ENCODE results near the gene DAB1. TPM values are rescaled to one million over a fixed set of nuclear protein-coding genes. Genes with fewer than 3 reads are reported as not detected.

DAB1 gene
- total and polyA plus RNA-seq, 2 of the 8 experiments (the other 6 are each of a cell fraction or from before 2014, with no cell fraction given), result 4.4 to 11.8 TPM

GRCh38 chr1:57179001-57179400 is 244.9 kb downstream of the DAB1 start:
- POLR2A ChIA-PET (ENCODE audit: partially characterized antibody), result no interaction called here
- peaks cover 0 to 4% (median 1%) of the 10 kb centered on the region in 4 experiments; a peak in 2 of 7 replicates for H3K4me1 ChIP-seq (replicated peaks in 1 of 4; ENCODE audit: control insufficient read depth in 3 of 4, insufficient read depth in 4 of 4, low read length in 3 of 4)
- no peak overlapping the region for H2BK15ac ChIP-seq (ENCODE audit: low read length)
- no peak overlapping the region for H3K23ac ChIP-seq (ENCODE audit: insufficient read length)
- no peak overlapping the region for H3K56ac ChIP-seq (replicated peaks; ENCODE audit: insufficient read length, low read depth, low read length)
- no peak overlapping the region for H2BK5ac ChIP-seq (ENCODE audit: low read depth, low read length)
- H2BK12ac ChIP-seq (ENCODE audit: low read depth, low read length), result no peak overlapping the region
- no peak overlapping the region for H3K4ac ChIP-seq (replicated peaks; ENCODE audit: insufficient read length, low read depth, low read length)
- H3K9ac ChIP-seq (replicated peaks in 1 of 4; ENCODE audit: extremely low read depth in 1 of 4, low read depth in 3 of 4, low read length in 3 of 4), result no peak overlapping the region
- H4K5ac ChIP-seq (ENCODE audit: insufficient read length, low read depth, low read length), result no peak overlapping the region
- H4K20me1 ChIP-seq (replicated peaks in 1 of 2; ENCODE audit: control insufficient read depth in 1 of 2, insufficient read depth in 2 of 2, low read length in 2 of 2), result no peaks in the 10 kb centered on the region
- no peak for FAIRE-seq
- no peak overlapping the region for H3K4me3 ChIP-seq (ENCODE audit: extremely low read depth in 1 of 4, insufficient read depth in 2 of 4, low read depth in 3 of 4, low read length in 4 of 4)
- no peak overlapping the region for H3K4me2 ChIP-seq (ENCODE audit: insufficient read depth in 1 of 2, low read depth in 2 of 2, low read length in 2 of 2)
- H3K79me2 ChIP-seq (ENCODE audit: control insufficient read depth in 1 of 2, insufficient read depth in 2 of 2, low read length in 2 of 2), result no peaks in the 10 kb centered on the region
- no peak for TF ChIP-seq PHF8 (conservative IDR thresholded peaks at IDR 0.05; ENCODE audit: low read depth, low read length)
- no peak for TF ChIP-seq SIX5 (IDR thresholded peaks at IDR 0.05; ENCODE audit: low read depth, low read length)
- TF ChIP-seq CBX8 (IDR thresholded peaks at IDR 0.05; ENCODE audit: borderline replicate concordance, low read depth, low read length), result no peak
- no peak for TF ChIP-seq TCF12 (IDR thresholded peaks at IDR 0.05; ENCODE audit: low read depth, low read length)
- TF ChIP-seq SIRT6 (IDR thresholded peaks at IDR 0.05; ENCODE audit: low read length), result no peak
- TF ChIP-seq RNF2 (IDR thresholded peaks at IDR 0.05; ENCODE audit: borderline replicate concordance, low read depth, low read length, missing control alignments, poor library complexity, severe bottlenecking), result no peak
- no peak for TF ChIP-seq NANOG (IDR thresholded peaks at IDR 0.05; ENCODE audit: insufficient read depth, low read depth, low read length, poor library complexity, severe bottlenecking)
- no peak for DNase-seq (ENCODE audit: low read depth in 1 of 2, low spot score in 2 of 2)
- H2BK20ac ChIP-seq (ENCODE audit: low read length), result no peak overlapping the region
- H2AFZ ChIP-seq (ENCODE audit: low read length), result no peak overlapping the region
- H4K8ac ChIP-seq (ENCODE audit: extremely low read depth, insufficient read depth, low read length), result no peak overlapping the region
- H3K23me2 ChIP-seq (ENCODE audit: low read depth, low read length), result no peaks in the 10 kb centered on the region
- H2BK120ac ChIP-seq (replicated peaks; ENCODE audit: low read depth, low read length), result no peak overlapping the region
- no peaks in the 10 kb centered on the region for H3K9me3 ChIP-seq (ENCODE audit: insufficient read depth in 2 of 2, low read depth in 1 of 2, low read length in 1 of 2)
- WGBS, 2 experiments (ENCODE audit: extremely low coverage in 1 of 2, insufficient coverage in 1 of 2, insufficient read length in 1 of 2, insufficient replicate concordance in 2 of 2, low coverage in 1 of 2, low lambda C conversion rate in 2 of 2, missing lambda C conversion rate in 1 of 2), result 95% methylated on average over 4 of the region's 4 CpGs; no CpG with 5 or more reads in 1 of the 2 experiments
- no peak overlapping the region for H3K14ac ChIP-seq (ENCODE audit: insufficient read length)
- no peaks in the 10 kb centered on the region for H3K79me1 ChIP-seq (ENCODE audit: low read depth, low read length)
- peaks cover 0 to 2% (median 0%) of the 10 kb centered on the region in 4 experiments; a peak in 1 of 8 replicates for H3K36me3 ChIP-seq (ENCODE audit: control insufficient read depth in 2 of 4, insufficient read depth in 4 of 4, low read length in 3 of 4)
- H2AK5ac ChIP-seq (ENCODE audit: low read depth, low read length), result no peak overlapping the region
- no peak overlapping the region for H3K18ac ChIP-seq (ENCODE audit: extremely low read depth, low read length)
- peaks cover 0 to 2% (median 0%) of the 10 kb centered on the region in 4 experiments; a peak in 1 of 7 replicates for H3K27me3 ChIP-seq (replicated peaks in 1 of 4; ENCODE audit: control insufficient read depth in 3 of 4, extremely low read depth in 1 of 4, insufficient read depth in 3 of 4, low read length in 3 of 4)
- H3K27ac ChIP-seq (ENCODE audit: low read depth, low read length), result no peak overlapping the region
- CTCF ChIA-PET (ENCODE audit: partially characterized antibody), result interaction anchor here (0.6 to 1.4 kb wide), 2 partner anchors 10 to 78 kb away, joined by 3 to 4 read pairs; no protein-coding TSS in a partner anchor
- H4K91ac ChIP-seq (replicated peaks; ENCODE audit: insufficient read length, low read length), result no peak overlapping the region

Measured in H1 (cell line).